H1 (cell line): Measurements from ENCODE around the gene SH3RF3.

Source experiments
- ATF2 ChIP-seq: IDR thresholded peaks from 2 replicates; pipeline ENCODE4 v1.6.1; 2012; ENCODE audit warnings: low read length, inconsistent platforms
- RAD21 ChIP-seq, 2 experiments: IDR thresholded peaks in 1 of 2; conservative IDR thresholded peaks in 1 of 2; 2 replicates each; pipeline ENCODE4 v1.6.1; 2011; ENCODE audit warnings: low read depth in 2 of 2, low read length in 2 of 2, improper control_type of control experiment in 1 of 2, inconsistent platforms in 1 of 2, mild to moderate bottlenecking in 1 of 2, moderate library complexity in 1 of 2
- RNF2 ChIP-seq: fragments of 200-900, 300-1000 bp; sonication (generic); IDR thresholded peaks from 2 replicates; pipeline ENCODE4 v1.7.1; 2016; ENCODE audit warnings: borderline replicate concordance, low read depth, mild to moderate bottlenecking, antibody characterized with exemption, low read length; ENCODE audit not compliant: poor library complexity, severe bottlenecking; ENCODE audit errors: missing control alignments

GRCh38 chr2:109105113-109105512, 23.9 kb upstream of the SH3RF3 start:
- TF ChIP-seq RNF2: no peak
- TF ChIP-seq RAD21 (IDR thresholded peaks at IDR 0.05 in 1 of 2, conservative IDR thresholded peaks at IDR 0.05 in 1 of 2; ENCODE audit: low read depth in 2 of 2, low read length in 2 of 2): no peak
- TF ChIP-seq ATF2: no peak
